Stomach (tissue), 4 donors: ENCODE data around the gene CCDC149.

ENCODE experiments used
- CTCF ChIP-seq, 7 experiments: fragments of 450-650 bp in 4 of 7; fragments of 200-600 bp in 3 of 7; sonication (generic) in 3 of 7; IDR thresholded peaks; one replicate each; pipeline ENCODE4 v1.5.1; 2016 to 2019; ENCODE audit warnings: antibody characterized with exemption in 7 of 7, control low read depth in 2 of 7, mild to moderate bottlenecking in 1 of 7
- EP300 ChIP-seq: sonication (generic); formaldehyde crosslinking; IDR thresholded peaks from one replicate; pipeline ENCODE4 v1.6.1; 2017; ENCODE audit warnings: antibody characterized with exemption
- POLR2A ChIP-seq, 4 donors: fragments of 450-650 bp; IDR thresholded peaks; one replicate each; pipeline ENCODE4 v1.6.1; 2016; ENCODE audit warnings: antibody characterized with exemption in 4 of 4, control low read depth in 2 of 4, mild to moderate bottlenecking in 1 of 4, moderate library complexity in 1 of 4
- POLR2AphosphoS5 ChIP-seq, 3 donors: sonication (generic); formaldehyde crosslinking; IDR thresholded peaks; one replicate each; pipeline ENCODE4 v1.6.1; 2016; ENCODE audit warnings: antibody characterized with exemption in 3 of 3

DNA sequence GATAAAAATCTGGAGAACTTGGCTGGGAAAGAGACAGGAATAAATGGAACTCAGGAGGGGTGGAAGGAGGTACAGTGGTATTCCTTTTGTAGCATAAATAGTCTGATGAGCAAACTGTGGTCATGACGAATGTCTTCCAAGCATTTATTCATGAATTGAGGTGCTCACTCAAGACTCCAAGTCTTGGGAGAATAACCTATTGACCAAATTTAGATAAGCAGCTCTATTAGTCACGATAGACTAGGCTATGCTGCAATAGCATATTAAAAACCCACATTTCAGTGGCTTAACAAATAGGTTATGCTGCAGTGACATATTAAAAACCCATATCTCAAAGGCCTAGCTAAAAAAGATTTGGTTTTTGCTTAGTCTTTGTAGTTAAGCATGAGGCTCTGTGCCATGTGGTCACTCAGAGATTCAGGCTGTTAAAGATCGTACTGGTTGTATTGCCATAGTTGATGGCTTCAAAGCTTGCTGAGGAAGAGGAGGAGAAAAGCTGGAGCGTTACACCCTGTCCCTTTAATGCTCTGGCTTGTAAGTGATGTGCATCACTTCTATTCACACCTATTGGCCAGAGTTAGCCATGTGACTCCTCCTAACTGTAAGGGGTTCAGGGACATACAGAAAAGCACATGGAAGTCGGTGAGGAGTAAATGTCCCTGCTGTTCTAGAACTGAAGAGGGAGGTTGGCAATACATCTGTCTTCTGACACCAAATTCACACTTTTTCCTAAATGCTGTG, 24.5 kb upstream of the CCDC149 start:
- TF ChIP-seq CTCF (IDR thresholded peaks at IDR 0.05), result no peak
- no peak for TF ChIP-seq POLR2AphosphoS5 (IDR thresholded peaks at IDR 0.05)
- TF ChIP-seq EP300, result no peak
- no peak for TF ChIP-seq POLR2A (IDR thresholded peaks at IDR 0.05)
